Stimulated activated CD8-positive, alpha-beta memory T cell treated with anti-CD3 and anti-CD28 coated beads, Interleukin-12 subunit alpha, Interleukin-12 subunit beta, amount 100 ng/mL, for 24 hours (primary cell): ENCODE measurements around the gene TMEM72.
A peak's percentile ranks its signal among the peaks of the same experiment; 100 is the strongest.
"Not testable (repeated sequence)": the region's sequence is repeated elsewhere in the genome, so short reads cannot be mapped to it uniquely, and the experiment has no call there.

ENCODE experiments used
- DNase-seq: peaks from one replicate; pipeline ENCODE4 v3.0.0-alpha.2; 2020; ENCODE audit errors: extremely low read depth

Gene TMEM72

DNA sequence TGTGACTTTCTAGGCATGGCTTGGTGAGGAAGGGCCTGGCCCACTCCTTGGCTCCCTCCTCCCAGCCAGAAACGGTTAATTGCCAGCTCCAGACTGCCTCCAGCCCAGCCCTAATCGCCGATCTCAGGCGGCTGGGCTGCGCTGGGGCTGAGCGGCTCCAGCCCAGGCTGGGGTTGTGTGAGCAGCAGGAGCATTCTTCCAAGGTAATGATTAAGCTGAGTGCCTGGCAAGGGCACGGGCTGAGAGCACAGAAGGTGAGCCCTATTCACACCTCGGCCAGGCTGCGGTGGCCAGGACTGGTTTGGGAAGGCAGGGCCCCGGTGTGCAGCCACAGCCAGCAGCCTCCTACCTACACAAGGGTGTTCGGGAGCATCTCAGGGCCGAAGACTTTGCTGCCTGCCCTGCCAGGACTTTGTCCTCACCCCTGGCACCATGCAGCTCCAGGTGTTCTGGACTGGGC, at the start of gene TMEM72:
Gene TMEM72, plus strand, starts transcription at position 257 of the 460 bp plus-strand sequence. Its CDS starts 176 bp downstream, at position 433.
- no peak for DNase-seq

DNA sequence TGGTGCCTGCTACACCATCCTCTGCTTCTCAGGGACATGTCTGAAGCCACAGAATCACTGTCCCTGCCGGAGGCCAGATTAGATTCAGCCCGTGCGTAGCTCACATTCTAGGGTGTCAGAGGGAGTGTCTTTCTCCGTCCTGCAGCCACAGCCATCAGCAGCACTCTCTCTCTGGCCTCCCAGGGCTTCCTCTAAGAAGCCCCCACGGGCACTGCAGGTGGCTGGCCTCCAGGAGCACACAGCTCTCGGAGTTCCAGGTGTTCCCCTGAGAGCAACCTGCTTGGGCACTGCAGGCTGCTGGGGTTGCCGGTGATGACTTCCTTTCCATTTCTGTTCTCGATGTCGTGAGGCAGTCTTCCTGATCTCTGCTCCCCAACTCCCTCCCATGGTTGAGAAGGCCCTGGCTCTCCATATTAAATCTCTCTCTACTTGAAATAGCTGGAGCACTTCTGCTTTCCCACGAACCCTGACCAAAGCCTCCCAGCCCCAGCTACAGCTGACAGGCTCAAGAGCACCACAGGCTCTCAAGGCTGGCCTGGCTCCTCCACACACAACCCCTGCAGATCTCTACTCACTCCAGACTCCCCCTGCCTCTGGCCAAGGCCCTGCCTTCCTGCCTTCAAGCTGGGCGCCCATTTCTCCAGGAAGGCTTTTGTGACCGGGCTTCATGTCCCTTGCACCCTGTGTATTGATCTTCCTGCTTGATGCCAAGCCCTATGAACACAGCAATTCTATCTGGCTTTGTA, 49.0 kb upstream of the TMEM72 start:
- DNase-seq = no peak

DNA sequence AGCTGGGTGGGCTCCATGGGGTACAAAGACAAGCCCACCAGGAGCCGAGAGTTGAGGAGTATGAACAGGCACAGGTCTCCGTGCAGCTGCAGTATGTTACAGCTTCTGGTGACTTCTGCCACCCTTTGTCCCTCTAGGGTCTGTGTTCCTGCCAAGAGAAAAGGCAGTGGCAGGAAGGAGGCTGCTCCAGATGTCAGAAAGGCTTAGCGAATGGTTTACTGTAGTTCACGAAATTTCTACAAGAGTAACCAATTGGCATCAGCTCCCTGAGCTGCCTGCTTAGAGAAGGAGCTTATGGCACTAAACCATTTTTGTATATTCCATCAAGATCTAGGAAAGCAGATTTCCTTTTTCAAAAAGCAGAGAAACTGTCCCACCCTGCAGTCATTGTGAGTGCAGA, 48.2 kb upstream of the TMEM72 start:
- no peak for DNase-seq

DNA sequence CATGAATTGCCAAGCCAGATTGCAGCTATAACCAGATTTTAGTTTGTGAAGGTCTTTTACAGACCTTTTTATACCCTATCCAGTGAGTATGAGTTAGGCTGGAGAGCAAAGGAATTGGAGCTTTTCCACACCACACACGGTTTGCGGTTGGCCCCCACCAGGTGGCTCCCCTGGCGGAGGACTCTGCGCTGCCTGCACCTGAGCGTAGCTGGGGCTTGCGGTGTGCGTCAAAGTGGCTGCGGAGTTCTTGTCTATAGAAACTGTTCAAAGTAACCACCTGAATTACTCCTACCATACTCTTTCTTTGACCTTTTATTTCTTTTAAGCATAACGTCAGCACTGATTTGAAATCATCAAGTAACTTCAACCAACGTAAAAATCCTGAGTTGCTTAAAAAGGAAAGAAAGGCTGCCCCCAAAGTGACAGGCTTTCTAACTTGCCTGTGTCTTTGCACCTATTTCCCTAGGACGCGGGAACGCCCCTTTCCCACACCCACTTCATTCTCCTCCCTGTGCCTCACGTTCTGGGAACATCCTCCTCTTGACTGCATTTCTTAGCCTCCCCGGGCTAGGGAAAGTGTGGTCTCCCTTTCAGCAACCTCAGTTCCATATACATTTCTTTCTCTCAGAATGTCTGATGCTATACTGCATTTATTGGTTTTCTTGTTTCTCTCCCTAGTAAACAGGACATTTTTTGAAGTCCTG, 47.6 kb upstream of the TMEM72 start:
- no peak for DNase-seq

DNA sequence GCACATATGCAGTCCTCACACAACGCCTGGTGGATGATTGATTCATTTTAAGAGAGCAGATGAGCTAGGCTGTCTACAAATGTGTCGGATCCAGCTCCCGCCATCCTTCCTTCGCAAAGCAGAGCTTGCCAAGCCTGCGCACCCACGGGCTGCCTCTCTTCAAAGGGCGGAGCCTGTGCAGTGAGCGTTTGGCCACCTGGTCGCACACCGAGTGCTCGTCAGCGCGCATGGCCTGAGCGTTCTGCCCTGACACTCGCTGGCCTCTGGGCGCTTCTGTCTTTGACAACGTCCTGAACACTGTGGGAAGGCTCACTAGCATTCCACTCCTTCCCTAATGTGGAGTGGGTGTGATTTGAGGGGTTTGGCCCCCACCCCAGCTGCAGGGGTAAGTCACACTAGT, 47.1 kb upstream of the TMEM72 start:
- DNase-seq = no peak

DNA sequence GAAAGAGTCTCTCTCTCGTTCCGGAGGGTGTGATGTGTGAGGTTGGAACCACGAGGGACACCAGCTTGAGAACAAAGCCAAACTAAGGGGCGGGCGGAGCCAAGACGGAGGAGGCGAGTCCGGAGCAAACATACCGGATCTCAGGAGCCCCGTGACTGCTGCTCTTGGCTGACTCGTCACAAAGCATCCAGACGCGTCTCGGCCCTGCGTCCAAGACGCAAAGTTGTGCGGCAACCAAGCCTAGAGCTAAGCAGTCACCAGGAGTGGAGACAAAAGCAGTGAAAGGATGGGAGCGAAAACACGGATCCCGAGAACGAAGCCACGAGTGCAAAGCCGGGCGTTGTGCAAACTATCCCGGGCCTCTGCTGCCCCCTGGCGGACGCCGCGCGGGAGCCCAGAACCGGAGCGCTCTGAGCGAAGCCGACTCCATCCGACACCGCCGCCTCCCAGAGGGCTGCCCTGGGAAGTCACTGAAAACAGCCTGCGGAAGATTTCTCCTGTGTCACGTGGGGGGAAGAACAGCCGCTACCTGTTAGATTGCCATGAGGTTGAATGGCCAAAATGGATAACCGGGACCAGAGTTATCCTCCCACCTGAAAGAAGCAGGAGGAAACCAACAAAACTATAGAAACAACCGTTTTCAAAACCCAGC, 46.4 kb upstream of the TMEM72 start:
- peak; percentile 58 for DNase-seq

DNA sequence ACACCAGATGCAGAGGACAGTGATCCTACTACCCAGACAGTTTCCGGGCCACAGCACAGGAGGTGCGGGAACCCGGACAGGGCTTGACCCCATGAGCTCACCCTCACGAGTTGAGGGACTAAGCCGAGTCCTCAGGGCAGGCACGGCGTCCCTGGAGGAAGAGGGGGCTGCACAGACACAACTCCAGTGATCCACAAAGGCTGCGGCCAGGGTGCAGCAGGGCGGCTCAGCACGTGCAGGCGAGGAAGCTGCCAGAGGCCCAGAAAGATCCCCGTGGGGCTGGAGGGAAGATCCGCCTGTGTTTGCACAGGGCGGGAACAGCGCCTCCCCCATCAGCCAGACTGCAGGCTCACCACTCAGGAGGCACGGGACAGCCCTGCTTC, 45.9 kb upstream of the TMEM72 start:
- DNase-seq = no peak

DNA sequence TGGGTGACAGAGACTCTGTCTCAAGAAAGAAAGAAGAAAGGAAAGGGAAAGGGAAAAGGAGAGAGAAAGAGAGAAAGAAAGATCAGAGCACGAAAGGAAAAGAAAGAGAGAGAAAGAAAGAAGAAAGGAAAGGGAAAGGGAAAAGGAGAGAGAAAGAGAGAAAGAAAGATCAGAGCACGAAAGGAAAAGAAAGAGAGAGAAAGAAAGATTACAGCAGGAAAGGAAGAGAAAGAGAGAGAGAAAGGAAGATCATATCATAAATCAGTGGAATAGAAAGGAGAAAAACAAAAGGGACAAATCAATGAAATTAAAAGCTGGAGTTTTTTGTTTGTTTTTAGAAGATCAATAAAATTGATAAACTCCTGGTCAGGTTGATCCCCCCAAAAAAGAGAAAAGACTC, 44.8 kb upstream of the TMEM72 start:
- DNase-seq = not testable (repeated sequence)

DNA sequence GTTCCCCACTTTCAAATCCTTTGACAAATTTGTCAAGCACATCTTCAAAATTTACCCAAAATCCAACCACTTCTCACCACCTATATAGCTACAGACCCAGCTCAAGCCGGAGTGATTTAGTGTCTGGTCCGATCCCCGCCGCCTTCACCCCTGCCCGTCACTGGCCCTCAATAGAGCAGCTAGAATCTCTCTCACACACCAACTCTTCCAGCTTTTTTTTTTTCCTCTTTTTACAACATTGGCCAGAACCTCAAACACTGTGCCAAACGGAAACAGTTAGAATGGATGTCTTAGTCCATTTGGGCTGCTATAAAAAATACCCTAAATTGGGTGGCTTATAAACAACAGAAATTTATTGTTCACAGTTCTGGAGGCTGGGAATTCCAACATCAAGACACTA, 41.1 kb upstream of the TMEM72 start:
- DNase-seq = no peak

DNA sequence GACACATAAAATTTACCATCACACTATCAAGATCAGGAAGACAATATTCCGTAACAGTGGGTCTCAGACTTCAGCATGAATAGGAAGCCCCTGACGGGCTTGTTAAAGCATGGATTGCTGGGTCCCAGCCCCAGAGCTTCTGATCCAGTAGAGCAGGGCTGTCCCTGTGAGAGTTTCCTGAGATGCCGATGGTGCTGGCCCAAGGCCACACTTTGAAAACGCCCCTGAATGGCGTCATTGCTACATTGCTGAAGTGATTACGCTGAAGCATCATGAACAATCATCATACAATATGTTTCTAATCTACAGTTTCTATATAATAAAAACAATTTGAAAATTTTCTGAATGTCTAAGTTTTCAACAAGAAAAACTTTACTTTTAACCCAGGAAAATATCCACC, 38.0 kb upstream of the TMEM72 start:
- no peak for DNase-seq

DNA sequence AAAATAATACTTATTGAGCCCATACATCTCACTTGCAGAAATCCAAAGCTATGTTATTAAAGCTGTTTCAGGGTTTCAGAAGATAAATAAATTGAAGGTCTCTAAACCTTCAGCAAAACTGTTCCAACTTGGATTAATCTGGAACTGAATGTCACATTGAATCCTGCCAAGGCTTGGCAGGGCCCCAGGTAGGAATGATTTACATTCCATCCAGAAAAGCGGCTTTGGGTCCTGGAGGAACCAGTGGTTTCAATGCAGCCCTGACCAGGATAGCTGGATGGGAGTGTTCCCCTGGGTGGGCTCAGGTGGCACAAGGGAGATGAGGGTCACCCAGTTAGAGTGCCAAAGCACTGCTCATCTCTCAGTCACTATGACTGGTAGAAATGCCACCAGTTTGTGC, 37.0 kb upstream of the TMEM72 start:
- DNase-seq = no peak

DNA sequence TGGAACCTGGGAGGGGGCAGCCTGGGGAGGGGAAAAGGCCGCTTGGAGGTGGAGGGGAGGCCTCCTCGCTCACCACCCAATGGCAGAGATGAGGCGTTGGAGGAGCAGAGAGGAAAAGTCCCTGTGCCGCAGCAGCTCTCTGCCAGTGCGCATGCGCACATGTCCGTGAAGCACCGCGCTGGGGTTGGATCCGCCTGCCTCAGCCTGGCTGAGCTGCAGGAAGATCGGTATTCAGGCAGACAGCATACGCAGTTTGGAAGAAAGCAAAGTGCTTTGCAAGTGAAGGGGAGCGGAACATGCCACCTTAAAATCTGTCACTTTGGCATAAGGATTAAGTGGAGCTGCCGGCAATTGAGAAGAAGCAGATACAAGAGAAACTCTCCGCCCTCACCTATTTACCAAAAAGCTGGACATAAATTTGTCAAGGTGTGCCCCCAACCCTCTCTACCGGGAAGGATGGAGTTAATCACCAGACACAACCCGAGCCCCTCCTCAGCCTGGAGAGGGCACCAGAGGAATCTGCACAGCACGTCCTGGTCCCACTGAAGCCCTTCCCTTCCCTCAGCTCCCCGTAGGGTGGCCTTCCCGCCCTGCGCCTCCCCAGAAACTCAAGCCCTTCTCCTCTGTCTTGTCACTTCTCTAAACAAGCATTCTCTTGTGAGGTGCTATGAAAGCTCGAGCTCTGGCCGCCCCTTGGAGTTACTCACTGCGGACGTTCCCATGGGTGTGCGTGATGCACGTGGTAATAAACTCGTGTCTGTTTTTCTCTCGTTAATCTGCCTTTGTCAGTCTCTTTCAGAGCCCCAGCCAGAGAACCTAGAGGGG, 32.2 kb upstream of the TMEM72 start:
- peak; percentile 41 for DNase-seq

DNA sequence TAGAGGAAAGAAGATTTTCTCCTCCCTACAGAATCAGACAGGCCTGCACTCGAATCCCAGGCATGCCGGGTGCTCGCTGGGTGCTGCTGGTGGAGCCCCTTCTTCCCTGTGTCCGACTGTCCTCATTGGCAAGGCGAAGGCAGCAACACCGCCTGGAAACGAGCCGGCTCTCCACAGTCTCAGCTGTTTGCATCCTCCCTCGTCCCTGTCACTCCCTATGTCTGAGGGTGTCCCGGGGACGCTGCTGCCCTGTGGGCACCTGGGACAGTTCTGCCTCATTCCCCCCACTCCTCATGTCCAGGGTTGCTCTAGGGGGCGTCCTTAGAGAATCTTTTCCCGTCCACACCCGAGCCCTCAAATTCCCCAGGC, 31.6 kb upstream of the TMEM72 start:
- no peak for DNase-seq

DNA sequence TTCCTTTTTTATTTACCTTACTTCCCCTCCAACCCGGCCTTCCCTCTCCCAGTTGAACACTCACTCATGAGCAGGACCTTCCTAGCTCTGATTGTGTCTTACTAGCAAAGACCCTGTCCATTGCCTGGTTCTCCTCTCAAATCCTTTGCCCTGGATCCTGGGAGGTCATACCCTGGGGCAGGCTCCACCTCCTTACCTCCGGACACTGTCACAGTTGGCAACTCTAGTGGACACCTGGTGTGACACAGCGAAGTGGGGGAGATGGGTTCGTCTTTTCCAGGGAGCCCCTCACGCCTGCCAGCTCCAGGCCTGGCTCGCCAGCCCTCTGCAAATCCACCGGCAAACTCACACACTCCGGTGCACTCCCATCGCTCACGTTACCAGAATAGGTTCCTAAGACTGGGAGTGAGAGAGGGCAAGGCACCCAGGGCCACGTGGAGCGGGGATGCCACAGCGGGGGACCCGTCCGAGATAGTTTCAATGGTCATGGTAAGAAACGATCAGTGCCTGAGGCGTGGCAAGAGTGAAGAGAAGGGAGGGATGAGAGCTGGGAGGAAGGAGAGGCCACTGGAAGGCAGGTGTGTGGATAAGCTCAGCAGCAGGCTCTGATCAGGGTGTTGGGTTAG, 30.9 kb upstream of the TMEM72 start:
- DNase-seq = no peak

DNA sequence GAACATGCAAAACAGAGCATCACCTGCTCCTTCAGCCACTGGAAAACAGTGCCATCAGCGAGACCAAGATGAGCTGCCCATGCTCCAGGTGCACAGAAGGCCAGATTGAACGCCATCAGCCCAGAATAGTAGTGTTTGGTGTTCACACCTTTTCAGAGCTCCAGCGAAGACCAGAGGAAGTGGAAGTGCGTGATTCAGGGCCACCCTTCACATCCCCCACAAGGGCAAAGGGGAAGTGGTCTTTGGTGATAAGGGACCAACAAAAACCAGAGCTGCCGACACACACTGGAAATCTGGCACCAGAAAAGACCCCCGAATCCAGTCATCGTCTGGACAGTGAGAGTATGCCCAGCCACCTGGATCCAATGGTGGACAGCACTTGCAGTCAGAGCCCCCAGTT, 29.5 kb upstream of the TMEM72 start:
- no peak for DNase-seq

DNA sequence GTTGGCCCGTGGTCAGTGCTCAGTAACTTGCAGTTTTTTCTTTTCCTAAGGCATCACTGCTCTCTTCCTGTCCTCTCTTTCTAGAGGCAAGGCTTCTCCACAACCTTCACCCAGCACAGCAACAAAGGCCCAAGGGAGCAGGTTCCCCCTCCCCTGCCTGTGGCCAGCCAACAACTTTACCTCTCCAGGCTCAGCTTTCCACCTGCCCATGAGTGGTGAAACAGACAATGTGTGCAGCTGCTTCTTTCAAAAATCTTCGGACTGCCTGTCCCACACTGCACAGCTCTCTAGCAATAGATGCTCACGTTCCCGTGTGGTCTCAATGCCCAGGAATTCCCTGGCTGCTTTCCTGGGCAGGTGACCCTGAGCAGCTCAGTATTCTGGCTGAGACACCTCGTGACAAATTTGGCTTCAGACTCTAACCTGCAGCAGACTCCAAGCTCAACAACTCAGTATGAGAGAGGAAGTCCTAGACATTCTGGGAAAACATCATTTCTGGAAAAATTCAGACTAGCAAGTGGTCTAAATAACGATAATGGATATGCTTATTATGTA, 28.9 kb upstream of the TMEM72 start:
- no peak for DNase-seq

DNA sequence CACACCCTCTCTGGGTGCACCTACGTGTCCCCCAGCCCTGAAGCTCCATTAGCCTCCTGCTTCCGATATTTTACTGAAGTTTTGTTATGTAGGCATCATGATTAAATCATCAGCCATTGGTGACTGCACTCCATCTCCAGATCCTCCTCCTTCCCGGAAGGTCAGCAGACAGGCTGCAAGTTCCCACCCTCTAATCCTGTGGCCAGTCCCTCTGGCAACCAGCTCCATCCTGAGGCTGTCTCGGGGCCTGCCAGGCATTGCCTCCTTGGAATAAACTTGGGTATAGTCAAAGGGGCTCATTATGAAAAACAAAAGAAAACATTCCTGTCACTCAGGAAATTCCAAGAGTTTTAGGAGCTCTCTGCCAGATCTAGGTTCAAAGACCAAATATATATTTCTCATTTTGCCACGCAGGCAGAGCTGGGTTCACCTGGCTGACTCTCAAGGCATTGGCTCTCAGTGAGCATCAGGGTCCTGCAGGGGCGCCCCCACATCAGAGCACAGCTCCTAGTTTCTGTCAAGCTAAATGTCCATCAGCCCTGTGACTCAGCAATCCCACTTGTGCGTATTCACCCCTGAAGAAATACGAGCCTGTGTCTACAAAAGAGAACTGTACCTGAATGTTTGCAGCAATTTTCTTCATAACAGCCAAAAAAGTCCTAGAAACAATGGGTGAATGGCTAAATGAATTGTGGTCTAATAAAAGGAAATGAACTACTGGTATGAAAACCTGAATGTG, 27.4 kb upstream of the TMEM72 start:
- no peak for DNase-seq

DNA sequence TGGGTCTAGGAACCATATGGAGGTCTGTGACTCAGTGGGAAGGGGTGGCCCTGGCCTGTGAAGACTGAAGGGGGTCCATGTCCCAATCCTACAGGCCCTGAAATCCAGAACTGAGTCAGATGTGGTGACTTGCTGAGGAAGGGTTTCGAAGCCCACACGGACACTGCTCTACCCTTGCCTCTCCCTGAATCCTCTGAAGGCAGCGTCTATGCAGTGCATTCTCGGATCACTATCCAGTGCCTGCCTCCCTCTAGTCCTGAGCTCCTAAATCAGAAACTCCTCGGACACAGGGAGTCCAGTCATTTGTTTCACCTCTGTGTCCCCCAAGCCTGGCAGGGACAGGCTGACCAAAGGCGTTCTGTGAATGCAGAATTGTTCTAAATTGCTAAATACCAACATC, 25.4 kb upstream of the TMEM72 start:
- no peak for DNase-seq

DNA sequence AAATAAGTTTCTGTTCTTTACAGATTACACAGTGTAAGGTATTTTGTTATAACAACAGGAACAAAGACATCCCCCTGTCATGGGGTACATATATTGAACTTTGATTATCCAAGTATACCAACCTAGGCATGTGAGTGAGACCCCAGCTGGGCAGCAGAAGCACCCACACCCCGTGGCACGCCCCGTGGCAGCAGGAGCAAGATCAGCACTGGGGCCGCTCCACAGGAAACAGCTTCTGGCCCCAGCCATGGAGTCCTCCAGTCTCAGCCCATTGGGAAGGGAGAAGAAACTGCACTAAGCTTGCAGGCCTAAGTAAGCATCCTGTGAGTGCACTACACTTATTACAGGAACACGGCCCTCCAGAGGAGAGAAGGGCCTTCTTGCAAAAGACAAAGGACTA, 24.2 kb upstream of the TMEM72 start:
- DNase-seq = no peak

DNA sequence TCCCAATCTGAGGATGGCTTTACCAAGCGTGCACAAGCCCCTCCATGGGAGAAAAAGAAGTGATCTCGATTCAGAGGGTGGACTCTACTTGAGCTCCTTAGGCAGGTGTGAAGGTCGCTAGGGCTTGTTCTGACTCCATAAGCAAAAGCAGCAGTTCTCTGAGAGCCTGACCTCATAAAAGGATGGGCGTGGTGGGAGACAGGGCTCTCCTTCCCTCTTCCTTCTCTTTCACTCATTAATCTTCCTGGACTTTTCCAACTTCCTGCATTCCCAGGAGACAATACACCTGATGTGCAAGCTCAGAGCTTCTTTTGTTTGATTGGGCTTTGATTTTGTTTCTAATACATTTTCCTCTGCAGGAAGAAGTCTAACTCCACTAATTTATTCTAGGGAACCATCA, 22.3 kb upstream of the TMEM72 start:
- no peak for DNase-seq

DNA sequence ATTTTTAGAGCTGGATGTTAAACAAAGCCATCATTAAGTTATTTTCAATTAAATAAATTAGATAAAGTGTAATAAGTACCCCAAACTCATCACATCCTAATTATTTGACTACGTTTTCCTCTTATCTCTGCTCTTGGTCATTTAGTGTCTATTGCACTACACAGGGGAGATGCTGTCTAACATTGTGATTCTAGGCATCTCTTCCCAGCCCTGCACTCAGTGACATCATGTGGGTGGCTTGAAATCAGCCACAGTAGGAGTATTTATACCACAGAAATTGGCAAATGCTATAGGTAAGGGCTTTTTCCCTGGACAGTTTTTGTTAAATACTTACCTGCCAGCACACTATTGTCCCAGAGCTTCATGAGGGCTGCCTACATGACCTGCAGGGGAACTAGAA, 21.3 kb upstream of the TMEM72 start:
- DNase-seq = no peak
